ENCODE data around the gene NRF1.

Gene NRF1

GRCh38 chr7:129773871-129774270 is 162.4 kb downstream of the NRF1 start:
- TF ChIP-seq SIN3A (IDR thresholded peaks at IDR 0.05; ENCODE audit: borderline replicate concordance, insufficient read depth, low read length) (no peak), FOXP2 (optimal IDR thresholded peaks at IDR 0.05; ENCODE audit: borderline replicate concordance, extremely low read depth, extremely low read length, insufficient read depth) (no peak), POLR2AphosphoS5 (IDR thresholded peaks at IDR 0.05; ENCODE audit: low read depth, low read length) (no peak), TAF1 (IDR thresholded peaks at IDR 0.05; ENCODE audit: borderline replicate concordance, insufficient read depth, low read length) (no peak), REST (IDR thresholded peaks at IDR 0.05; ENCODE audit: insufficient read depth in 1 of 2, low read depth in 2 of 2, low read length in 2 of 2) (no peak)

GRCh38 chr7:129774359-129774758 is 162.8 kb downstream of the NRF1 start:
- TF ChIP-seq POLR2AphosphoS5 (IDR thresholded peaks at IDR 0.05; ENCODE audit: low read depth, low read length): no peak
- TF ChIP-seq REST (IDR thresholded peaks at IDR 0.05; ENCODE audit: insufficient read depth in 1 of 2, low read depth in 2 of 2, low read length in 2 of 2): no peak
- TF ChIP-seq SIN3A (IDR thresholded peaks at IDR 0.05; ENCODE audit: borderline replicate concordance, insufficient read depth, low read length): no peak
- no peak for TF ChIP-seq FOXP2 (optimal IDR thresholded peaks at IDR 0.05; ENCODE audit: borderline replicate concordance, extremely low read depth, extremely low read length, insufficient read depth)
- no peak for TF ChIP-seq TAF1 (IDR thresholded peaks at IDR 0.05; ENCODE audit: borderline replicate concordance, insufficient read depth, low read length)

GRCh38 chr7:129774871-129775694 is 163.6 kb downstream of the NRF1 start:
- TF ChIP-seq TAF1 (IDR thresholded peaks at IDR 0.05; ENCODE audit: borderline replicate concordance, insufficient read depth, low read length): no peak
- no peak for TF ChIP-seq SIN3A (IDR thresholded peaks at IDR 0.05; ENCODE audit: borderline replicate concordance, insufficient read depth, low read length)
- no peak for TF ChIP-seq REST (IDR thresholded peaks at IDR 0.05; ENCODE audit: insufficient read depth in 1 of 2, low read depth in 2 of 2, low read length in 2 of 2)
- TF ChIP-seq FOXP2 (optimal IDR thresholded peaks at IDR 0.05; ENCODE audit: borderline replicate concordance, extremely low read depth, extremely low read length, insufficient read depth): no peak
- TF ChIP-seq POLR2AphosphoS5 (IDR thresholded peaks at IDR 0.05; ENCODE audit: low read depth, low read length): no peak

- TF ChIP-seq REST (IDR thresholded peaks at IDR 0.05; ENCODE audit: insufficient read depth in 1 of 2, low read depth in 2 of 2, low read length in 2 of 2) (no peak), POLR2AphosphoS5 (IDR thresholded peaks at IDR 0.05; ENCODE audit: low read depth, low read length) (no peak), TAF1 (IDR thresholded peaks at IDR 0.05; ENCODE audit: borderline replicate concordance, insufficient read depth, low read length) (no peak), SIN3A (IDR thresholded peaks at IDR 0.05; ENCODE audit: borderline replicate concordance, insufficient read depth, low read length) (no peak), FOXP2 (optimal IDR thresholded peaks at IDR 0.05; ENCODE audit: borderline replicate concordance, extremely low read depth, extremely low read length, insufficient read depth) (no peak)
These were observed 164.3 kb downstream of the NRF1 start for GRCh38 chr7:129775695-129776361.
